GM18867 (cell line): Measurements from ENCODE around the gene DOCK9.
"Not testable (repeated sequence)": the region's sequence is repeated elsewhere in the genome, so short reads cannot be mapped to it uniquely, and the experiment has no call there.

Experiments used
- ATAC-seq: cut with Tn5 transposase; IDR thresholded peaks from one replicate; pipeline ENCODE4 v1.9.1; 2021; ENCODE audit warnings: mild to moderate bottlenecking, moderate library complexity; ENCODE audit not compliant: unreplicated experiment

DOCK9 gene

DNA sequence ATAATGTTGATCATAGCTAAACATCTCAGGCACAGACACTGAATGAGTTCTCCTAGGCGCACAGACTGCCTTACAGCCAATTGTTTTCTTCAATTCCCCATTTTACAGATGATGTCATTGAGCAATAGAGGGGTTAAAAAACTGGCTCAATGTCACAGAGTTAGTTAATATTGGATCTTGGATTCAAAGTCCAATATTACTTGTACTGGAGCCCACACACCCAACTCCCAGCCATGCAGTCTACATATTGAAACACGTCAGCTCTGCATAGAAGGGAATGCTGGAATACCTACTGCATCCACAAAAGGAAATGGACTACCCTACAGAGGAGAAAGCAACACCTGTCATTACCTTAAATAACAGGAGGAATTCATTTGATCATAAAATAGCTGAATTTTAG lies 149.2 kb downstream of the DOCK9 start:
- ATAC-seq = no peak

DNA sequence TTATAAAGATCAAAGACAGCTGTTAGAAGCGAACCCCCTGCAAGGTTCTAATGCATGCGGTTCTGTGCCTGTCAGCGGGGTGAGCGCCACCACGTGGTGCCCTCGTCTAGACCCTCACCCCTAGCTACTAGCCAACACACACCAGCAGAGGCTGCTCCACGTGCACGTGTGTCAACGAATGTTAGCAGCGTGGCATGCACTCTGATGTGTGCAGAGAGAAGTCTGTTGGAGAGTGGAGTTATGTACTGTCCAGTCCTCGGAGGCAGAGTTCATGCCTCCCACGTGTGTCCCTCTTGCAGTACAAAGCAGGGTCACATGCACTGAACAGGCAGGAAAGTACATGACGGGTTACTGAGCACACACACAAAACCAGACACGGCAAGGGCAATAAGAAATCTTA lies 150.4 kb downstream of the DOCK9 start:
- ATAC-seq = no peak

DNA sequence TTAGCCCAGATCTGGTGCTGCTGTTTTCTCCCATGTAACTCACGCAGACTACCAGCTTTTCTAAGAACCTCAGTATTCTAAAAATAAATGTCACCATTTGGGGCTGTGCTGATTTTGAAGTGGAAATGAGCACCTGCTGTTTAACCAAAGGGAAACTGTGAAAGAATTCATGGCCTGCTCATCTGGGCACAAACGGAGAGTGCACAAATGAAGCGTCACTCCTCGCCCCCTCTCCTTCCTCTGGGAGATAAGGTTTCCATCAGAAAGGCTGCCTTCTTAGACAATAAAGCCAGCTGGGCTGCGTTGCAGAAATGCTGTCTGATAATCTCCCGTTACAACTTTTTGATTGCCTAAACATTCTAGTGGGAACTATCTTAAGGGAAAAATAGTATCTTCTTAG lies 151.7 kb downstream of the DOCK9 start:
- no peak for ATAC-seq

DNA sequence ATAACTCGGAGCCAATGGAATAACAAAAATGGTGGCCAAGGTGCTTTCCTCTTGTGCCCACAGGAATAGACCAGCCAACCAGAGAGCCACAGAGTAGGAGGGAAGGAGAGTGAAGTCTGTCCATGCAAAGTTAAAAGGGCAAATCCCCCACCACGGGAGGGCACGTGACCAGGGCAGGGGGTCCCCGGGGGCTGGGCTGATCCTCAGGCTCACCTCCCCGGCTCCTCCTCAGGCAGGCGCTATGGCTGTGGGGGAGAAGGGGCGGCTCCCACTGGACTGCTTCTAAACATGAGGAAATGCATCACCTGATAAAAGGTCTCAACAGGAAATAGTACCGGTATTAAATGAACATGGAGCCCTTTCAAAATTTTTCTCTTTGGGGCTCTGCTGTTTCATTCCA lies 152.2 kb downstream of the DOCK9 start:
- ATAC-seq = no peak

DNA sequence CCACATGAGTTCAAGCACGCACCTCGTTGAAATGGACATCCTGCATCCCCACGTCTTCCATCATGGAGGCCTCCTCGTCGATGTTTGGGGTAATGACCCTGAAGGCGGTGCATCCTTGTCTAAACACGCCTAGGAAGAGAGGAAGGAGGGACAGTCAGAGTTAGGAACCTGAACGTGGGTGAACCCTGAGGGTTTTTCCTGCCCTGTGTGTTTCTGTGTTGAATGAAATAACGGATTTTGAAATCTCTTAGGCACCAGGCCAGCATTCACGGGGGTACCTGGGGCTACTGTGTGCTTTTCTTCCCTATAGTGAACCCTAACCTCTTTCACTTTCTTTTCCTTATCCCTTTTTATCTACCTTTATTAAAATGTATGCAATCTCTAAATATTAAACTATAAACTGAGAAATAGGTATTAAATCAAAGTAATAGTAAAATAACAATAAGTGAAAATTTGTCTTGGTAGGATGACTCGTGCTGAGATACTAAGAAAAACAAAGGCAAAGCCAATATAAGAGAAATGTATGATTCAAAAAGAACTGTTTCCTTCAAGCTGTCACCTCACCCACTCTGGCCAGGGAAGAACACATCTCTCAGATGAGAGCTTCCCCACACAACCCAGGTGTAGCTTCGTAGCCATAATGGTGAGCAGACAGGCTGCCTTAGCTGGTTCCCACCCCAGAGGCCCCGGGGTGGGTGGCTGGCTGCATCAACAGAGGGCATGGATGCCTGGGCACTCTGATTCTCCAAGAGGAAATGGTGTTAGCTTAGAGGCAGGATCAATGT lies 153.3 kb downstream of the DOCK9 start:
- no peak for ATAC-seq

DNA sequence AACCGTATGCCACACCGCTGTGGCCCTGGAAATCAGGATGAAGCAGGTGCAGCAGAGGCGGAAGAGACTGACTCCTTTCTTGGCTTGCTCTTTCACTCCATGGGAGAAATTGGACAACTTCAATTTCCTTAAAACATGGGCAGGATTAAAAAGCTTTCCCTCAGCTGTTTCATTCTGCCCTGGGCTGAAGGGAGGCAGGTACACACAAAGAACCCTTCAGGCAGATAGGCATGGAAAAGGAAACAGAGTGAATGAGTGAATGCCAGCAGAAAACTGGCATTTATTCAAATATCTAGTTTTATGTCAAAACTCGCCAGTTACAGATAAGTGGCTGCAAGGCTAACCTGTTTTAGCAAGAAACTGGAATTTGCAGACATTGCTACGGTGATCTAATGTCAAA lies 154.4 kb downstream of the DOCK9 start:
- no peak for ATAC-seq

DNA sequence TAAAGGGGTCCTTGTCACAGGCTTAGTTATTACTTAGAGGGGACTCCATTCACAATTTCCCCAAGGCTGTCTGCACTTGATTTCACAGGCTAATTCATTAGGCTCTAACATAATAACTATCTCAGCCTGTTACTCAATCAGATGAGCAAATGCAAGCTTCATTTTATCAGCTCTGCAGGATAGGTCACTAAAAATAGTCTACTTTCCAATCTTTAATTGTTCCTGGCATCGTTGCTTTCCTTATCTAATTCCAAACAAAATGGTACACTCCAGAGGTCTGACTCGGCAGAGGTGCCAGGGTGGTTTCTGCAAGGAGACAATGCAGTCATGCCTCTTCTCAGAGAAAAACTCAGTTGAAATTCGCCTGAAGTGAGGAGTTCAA lies 155.6 kb downstream of the DOCK9 start:
- no peak for ATAC-seq

DNA sequence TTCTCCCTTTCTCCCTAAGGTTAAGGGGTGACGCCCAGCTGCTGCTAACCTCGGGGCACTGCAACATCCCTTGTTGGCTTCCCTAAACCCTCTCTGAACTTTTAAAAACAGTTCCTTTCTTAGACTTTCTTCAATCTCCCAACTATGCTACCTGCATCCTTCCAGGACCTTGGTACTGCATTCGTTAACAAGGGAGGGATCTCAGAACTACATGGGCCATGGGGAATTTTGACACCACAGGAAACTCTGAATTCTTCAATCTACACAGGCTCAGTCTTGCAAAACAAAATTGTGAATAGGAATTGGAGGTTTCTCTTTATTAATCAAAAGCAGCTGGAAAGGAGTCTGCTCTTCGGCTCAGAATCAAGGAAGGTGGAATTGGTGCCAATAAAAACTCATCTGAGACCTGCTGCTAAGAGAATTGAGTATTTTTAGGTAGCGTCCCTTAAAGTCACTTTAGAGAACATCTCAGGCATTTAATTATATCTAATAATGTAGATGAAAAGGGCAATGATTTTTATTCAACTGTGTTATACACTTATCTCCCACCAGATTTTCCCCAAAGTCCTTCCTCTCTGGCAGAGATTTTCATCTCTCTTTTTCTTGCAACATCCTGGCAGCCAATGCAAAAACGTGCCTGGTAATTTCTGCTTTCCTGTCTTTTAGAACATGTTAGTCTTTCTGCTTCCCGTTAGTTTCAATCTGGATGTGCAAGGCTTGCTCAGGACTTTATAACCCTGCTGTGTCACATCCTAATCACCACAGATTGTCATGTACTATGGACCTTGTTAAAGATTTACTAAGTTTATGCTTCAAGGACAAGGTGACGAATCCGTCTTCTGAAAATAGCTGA lies 156.3 kb downstream of the DOCK9 start:
- no peak for ATAC-seq

DNA sequence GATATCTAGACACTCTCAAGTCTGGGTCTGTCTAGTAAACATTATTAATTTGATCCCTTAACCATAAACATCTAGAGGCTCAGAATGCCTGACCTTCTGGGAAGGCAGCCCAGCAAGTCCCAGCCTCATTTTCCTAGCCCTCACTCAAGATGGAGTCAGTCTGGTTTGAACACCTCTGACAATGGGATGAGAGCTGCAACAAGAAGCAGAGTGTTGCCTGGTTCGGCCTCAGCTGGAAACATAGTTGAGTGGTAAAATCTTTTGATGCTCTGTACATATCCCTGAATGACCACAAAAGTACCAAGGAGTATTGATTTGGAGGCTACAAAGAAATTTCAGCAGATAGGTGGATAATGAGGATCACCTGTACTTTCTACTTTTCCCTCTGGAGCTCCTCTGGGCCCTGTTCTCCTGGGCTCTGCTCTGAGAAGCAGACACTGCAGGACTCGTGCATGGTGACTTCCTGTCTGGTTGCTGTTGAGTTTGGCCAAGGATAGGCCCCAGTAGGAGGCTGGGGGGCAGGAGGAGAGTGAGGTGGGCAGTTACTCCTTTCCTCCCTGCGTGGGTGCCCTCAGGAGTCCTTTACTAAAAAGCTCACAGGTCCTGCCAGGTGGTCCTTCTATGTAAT lies 157.0 kb downstream of the DOCK9 start:
- ATAC-seq = no peak

DNA sequence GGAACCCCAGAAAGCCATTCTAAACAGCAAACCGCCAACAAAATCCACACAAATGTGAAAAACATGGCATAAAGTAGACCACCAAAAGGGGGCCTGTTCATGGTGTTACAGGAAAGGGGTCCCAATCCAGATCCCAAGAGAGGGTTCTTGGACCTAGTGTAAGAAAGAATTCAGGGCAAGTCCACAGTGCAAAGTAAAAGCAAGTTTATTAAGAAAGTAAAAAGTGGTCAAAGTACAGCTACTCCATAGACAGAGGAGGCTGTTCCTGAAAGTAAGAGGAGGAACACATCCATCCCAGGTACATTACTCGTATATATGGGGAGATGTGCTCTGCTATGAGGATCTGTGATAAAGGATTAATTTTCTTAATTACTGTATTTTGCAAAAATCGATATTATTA lies 157.6 kb downstream of the DOCK9 start:
- no peak for ATAC-seq

DNA sequence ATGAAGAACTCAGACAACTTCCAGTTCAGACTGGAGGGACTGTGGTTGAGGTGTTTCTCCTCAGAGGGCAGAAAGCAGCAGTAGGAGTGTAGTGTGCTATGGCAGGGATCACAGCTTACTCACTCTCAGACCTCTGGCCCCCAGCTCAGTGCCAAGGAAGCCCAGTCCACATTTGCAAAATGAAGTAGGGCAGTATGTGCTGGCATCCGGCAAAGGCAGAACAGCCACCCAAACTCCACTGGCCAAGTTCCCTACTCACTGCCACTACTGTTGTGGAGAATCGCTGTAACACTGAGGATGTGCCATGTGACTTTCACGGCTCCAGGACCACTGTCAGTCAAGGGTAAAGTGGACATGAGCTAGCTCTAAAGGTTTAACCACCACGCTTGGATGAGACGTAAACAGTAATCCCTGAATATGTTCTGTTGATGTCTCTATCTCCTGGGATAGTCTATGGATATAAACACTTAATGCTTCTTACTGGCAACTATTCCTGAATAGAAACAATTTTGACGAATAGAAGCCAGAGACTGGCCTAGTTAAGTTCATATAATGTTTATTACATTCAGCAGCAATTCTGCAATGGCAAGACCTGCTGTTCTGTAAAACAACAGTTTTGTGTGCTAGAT lies 158.4 kb downstream of the DOCK9 start:
- ATAC-seq = no peak

DNA sequence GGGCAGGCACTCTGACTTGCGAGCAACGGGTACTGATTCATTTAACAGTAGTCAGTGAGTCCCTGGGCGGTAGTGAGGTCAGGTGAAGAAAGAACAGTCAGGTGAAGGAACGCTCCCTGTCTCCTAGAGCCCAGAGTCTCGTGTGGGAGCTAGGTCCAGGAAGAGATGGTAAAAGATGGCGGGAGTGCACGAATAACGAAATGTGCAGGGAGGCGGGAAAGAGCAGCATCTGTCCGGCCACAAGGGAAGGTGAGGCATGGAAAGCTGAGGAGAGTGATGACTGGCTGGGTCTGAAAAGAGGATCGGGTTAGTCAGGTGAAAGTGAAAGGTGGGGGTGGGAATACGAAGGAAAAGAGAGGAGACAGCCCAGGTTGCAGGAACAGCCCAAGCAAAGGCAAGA lies 161.5 kb downstream of the DOCK9 start:
- no peak for ATAC-seq

DNA sequence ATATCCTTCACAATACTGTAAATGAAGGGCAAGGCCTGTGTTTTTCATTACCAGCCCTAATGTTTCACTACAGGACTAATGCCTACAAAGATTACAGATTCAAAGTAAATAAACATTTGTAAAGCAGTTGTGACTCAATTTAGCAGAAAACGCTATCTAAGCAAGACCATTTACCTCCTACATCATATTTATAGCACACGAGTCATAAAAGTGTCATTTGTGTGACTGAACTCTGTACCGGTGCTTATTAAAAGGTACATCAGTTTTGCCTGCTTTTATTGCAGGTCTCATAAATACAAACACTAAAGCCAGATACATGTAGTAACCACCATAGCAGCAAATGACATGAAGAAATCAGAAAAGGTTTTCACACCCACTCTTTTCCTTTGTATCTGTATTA lies 163.9 kb downstream of the DOCK9 start:
- ATAC-seq = no peak

DNA sequence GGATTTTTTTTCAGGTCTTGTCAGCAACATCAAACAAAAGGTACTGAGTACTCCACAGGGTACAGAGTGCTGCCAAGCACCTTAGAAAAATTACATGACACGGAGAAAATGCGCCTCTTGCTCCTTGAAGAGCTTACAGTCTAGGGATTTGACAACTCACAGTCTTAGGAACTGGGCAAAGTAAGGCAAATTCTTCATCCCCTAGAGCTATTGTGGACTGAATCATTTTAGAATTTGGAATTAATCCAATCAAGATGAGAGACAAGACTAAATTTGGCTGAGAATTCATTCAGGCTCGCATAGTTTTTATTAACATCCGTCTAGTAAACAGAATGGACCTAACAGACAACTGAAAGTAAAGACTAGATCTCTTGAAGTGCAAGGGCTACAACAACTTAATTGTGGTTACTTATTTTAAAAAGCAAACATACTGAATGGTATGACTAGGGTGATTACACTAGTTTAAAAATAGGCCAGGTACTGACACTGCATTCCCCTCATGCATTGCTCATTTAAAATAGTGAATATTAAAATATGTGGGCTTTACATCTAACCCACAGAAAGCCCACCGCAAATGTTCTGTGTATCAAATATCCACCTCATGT lies 165.6 kb downstream of the DOCK9 start:
- ATAC-seq = not testable (repeated sequence)

DNA sequence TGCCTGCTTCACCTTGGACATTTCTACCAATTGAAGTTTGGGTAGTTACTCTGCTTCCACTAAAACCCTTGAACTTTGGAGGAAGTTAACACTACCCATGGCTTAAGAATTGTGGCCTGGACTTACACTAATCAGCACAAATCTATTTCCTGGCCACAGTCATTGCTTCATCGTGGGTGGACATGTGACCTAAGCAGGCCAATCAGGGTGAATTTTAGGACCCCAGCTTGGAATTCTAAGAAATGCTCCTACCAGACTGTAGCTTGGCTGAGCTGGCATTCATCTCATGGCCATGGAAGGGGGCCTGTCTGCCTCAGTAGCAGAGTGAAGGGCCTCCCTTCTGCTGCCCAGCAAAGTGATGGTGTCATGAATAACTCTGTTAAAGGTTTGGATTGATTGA lies 167.1 kb downstream of the DOCK9 start:
- no peak for ATAC-seq

DNA sequence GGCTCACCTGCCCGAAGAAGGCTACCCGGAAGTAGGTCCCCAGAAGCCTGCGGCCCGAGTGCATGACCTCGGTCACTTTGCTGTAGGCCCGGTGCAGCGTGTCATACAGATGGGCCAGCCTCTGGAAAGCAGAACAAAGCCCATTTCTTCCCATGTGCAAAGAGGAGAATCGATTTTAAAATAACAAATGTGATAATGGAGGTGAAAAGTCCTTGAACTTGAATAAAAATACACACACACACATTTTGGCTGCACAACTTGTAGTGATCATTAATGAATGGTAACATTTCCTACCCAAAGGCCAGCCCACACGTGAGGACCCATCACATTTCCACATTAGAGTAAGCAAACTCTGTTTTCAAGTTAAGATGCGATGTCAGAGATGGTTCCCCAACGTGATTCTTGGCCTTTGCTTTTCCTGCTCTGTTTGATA lies 168.5 kb downstream of the DOCK9 start:
- no peak for ATAC-seq

DNA sequence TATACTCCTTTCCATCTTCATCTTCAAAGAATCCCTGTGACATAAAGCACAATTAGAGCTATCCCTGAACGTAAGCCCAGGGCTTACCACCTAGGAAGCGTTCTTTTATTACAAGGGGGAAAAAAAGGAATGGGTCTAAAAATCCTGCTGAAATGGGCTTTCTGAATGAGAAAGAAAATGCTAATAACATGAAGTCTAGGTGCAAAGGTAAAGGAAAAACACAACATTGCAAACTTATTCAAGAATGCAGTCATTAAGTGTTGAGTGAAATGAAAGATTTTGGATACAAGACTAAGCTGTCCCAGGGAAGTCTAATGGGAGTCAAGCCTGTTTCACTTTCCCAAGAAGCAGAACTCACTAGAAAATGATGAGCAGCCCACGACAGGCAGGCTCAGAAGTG lies 170.1 kb downstream of the DOCK9 start:
- no peak for ATAC-seq

DNA sequence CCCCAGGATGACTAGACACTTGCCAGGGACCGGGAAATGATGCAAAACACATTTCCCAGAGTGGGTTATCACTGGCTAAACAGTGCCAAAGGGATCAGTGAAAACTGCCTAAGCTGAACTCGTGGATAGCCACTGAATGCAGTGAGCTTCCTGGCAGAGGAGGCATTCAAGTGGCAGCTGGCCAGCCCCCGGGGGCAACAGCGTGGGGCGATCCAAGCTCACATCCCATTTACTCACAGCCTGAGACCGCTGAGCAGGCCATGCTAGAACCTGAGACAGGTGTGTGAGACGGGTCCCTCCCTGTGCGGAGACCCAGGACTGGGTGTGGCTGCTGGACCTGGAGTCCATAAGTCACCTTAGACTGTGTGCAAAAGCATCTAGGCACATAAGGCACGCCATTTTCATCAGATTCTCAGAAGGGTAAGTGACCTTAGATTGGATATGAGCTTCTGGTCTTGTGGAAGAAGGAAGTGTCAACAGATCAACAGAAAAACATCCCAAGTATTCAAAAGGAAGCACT lies 173.5 kb downstream of the DOCK9 start:
- no peak for ATAC-seq

DNA sequence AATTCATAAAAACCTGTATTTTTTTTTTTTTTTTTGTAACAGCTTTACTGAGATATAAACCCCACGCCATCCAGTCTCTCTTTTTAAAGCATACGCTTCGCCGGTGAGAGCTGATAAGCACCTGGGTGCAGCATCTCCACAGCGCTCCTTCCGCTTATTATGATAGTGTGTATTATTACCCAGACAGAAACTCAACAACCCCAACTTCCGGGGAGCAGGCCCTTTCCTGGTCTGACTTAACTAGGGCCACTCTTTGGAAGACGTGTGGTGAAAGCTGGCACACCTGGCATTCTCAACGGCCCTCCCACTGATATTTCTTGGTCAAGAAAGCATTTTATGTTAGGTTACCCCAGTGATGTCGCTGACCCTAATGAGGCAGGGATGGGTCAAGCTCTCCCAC lies 173.9 kb downstream of the DOCK9 start:
- no peak for ATAC-seq

DNA sequence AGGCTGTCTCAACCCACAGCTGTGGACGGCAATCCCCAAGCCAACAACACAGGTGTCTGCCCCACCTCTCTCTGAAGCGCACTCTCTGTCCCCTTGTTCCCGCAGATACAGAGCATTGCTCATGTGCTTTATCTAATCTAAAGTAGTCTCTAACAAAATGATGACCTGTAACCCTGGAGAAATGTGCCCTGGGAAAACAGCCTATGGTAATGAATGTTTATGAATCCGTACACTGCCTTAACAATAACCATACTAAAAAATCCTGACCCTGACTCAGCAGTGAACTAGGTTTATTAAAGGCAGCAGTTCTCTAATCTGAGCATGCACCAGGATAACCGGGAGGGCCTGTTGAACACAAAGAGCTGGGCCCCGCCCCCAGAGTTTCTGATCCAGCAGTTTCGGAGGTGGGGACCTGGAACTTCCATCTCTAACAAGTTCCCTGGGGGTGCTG lies 174.7 kb downstream of the DOCK9 start:
- no peak for ATAC-seq

DNA sequence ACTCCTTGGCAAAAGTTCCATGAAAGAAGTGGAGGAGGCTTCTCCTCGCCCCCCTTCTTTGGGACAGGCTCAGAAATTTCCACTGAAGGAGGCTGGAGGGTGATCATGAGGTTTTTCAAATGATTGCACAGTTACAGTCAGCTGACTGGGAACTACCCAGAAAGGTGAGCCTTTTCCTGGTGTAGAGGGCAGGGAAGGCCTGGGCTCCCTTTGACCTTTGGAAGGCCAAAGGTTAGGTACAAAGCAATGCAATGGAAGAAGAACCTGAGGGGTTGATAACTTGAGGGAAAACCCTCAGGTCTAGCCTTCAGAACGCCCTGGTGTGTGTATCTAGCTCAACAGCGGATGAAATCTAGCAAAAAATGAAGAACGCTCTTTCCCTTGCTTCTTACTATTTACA lies 175.3 kb downstream of the DOCK9 start:
- ATAC-seq = no peak
